Measurements from ENCODE around the gene RPE65.
"Not testable (repeated sequence)": the region's sequence is repeated elsewhere in the genome, so short reads cannot be mapped to it uniquely, and the experiment has no call there.

Gene RPE65

GRCh38 chr1:68449901-68450300, at the start of gene RPE65:
Gene RPE65, minus strand, starts transcription at chr1:68449954. Its CDS starts 49 bp downstream, at chr1:68449905.
- no peak for DNase-seq

GRCh38 chr1:68497358-68497698, 47.6 kb upstream of the RPE65 start:
- DNase-seq: no peak

DNA sequence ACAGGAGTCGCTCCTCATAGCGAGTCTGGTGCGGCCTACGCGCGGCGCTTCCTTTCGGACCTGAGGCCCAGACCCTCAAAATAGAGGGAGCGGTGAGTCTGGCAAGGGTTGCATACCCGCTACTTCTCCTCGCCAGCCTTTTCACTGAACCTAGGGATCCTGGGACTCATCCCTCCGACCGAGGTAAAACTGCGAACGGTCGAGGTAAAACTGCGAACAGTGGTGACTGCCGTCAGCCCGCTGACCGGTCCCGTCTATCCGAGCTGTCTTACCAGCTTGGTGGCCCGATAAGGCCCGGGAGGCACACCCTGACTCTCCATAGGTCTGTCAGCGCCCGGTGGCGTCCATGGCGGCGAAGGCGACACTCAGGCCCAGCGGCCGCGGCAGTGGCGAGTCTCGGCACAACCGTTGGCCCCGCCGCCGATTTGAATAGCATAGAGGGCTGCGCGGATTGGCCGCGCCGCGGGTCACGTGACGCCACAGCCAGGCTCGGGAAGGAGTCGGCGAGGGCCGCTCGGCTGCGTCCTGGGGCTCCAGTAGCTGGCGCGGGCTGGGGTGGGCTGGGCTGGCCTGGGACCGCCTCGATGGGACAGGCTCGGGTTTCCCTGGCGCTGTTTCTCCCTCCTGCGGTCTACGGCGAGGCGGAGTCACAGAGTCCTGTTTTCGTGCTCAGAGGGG, 47.1 kb upstream of the RPE65 start, which contains the start of gene DEPDC1:
DEPDC1 (minus strand) TSS at position 403 of the 678 bp plus-strand sequence; CDS start at position 320, 83 bp downstream.
- DNase-seq: peak; percentile 77

DNA sequence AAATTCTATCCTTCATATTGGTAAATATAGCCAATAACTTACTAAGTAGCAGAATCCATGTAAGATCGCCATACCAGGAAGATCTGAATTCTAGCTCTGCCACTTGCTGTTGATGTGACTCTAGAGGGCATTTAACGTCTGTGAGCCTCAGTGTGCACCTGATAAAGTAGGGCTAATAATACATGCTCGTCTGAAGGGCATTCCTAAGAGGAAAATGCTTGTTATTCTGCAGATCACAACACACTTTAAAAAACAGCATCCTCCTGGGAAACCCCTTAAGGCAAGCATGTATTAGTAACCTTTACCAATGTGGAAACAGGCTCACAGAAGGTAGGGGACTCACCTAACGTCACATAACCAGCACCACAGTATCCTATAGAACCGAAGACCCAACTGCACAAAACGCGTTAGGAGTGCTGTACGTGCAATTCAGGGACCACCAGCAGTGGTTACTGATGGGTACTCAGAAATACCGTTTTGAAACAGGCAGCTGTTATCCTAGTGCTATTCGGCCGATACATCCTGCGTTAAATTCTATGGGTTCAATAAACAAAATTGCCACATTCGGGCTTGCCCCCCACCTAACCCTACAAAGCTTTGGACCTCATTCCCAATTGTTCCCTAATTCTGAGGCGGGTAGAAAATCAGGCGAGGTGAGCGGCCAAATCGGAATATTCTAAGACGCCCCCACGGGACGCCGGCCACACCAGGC, 46.4 kb upstream of the RPE65 start:
- DNase-seq: no peak

GRCh38 chr1:68495532-68495931, 45.8 kb upstream of the RPE65 start:
- no peak for DNase-seq

- DNase-seq: no peak
Observed at GRCh38 chr1:68493193-68493592, 43.4 kb upstream of the RPE65 start.

DNA sequence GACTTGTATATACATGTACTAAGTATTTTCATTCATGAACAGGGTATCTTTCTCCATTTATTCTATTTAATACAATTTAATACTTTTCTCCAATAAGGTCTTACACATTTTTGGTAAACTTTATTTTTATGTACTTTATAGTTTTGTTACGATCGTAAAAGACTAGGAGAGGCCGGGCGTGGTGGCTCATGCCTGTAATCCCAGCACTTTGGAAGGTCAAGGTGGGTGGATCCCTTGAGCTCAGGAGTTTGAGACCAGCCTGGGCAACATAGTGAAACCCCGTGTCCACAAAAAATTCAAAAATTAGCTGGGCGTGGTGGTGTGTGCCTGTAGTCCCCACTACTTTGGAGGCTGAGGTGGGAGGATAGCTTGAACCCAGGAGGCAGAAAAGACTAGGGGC, 42.5 kb upstream of the RPE65 start:
- DNase-seq: not testable (repeated sequence)

GRCh38 chr1:68490046-68490651, 40.4 kb upstream of the RPE65 start:
- no peak for DNase-seq

DNA sequence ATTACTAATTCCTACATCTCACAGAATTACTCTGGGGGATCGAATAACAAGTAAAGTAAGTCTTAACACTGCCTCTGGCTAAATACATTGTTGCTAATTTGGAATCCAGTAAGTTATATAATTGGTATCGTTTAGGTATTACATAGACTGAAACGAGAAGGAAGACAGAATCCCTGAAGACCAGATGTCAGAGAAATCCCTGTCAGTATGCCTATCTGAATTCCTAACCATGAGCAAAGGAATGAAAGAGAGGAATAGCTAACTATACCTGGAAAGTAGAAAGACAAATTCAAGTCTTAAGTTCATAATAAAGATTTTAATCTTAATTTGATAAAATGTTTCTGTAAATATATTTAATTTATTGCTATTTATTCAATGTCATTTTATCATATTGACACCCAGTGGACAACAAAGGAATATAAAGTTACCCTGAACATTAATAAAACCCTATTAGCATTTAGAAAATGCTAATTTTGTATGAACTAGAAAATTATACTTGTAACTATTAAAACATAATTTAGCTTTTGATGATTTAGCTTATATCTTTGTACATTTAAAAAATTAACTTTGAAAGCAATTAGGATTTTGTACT, 35.8 kb upstream of the RPE65 start:
- DNase-seq: no peak

GRCh38 chr1:68484618-68485017, 34.9 kb upstream of the RPE65 start:
- DNase-seq: no peak

DNA sequence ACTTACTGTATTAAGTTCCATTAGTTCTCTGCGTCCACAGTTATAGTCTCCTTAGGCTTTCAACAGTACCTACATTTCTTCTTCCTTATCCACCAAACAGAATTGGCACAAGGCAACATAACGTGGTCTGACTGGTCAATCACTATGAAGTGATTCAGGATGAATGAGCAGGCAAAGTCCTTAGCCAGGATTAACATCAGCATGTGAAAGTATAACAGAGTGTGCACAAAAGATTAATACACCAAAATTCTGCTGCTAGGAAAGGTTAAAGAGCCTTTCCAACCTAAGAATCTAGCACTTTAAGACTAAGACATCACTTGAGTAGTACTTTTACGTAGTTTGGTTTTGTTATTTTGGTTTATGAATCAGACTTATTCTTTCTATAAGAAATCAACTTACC, 31.3 kb upstream of the RPE65 start:
- no peak for DNase-seq

- no peak for DNase-seq
Observed at GRCh38 chr1:68479501-68479900, 29.7 kb upstream of the RPE65 start.

GRCh38 chr1:68478662-68479061, 28.9 kb upstream of the RPE65 start:
- DNase-seq: no peak

DNA sequence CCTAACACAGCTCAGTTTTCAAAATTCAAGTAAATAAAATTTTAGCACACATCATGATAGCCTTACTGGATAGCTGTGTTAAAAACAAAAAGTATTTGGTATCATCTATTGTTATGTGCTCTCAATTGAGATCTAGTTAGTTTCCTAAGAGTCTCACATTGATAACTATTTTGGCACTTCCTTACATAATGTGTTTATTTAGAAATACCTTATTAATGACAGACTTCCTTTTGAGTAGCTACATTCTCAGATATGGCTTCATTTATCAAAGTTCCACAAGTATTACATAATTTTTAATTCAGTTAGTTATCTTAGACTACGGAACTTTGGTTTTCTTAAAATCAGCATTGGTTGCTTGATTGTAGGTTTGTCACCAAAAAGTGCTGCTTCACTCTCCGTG, 26.9 kb upstream of the RPE65 start:
- not testable (repeated sequence) for DNase-seq

DNA sequence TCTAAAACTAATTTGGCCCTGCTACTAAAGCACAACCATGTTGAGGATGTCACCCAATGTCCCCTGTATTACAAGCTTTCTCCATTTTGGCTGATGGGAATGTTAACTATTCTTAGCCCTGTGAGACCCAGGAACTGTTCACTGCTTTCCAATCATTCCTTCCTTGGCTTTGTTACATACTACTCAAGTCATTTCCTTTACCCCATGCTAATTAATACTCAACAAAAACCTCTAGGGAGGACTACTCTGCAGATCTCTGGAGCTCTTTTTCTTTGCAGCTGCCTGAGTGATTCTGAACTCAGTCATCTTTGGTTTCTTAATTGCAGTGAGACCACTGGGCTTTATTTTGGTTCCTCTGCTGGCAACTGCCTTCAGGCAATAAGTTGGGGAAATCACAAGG, 23.3 kb upstream of the RPE65 start:
- no peak for DNase-seq

DNA sequence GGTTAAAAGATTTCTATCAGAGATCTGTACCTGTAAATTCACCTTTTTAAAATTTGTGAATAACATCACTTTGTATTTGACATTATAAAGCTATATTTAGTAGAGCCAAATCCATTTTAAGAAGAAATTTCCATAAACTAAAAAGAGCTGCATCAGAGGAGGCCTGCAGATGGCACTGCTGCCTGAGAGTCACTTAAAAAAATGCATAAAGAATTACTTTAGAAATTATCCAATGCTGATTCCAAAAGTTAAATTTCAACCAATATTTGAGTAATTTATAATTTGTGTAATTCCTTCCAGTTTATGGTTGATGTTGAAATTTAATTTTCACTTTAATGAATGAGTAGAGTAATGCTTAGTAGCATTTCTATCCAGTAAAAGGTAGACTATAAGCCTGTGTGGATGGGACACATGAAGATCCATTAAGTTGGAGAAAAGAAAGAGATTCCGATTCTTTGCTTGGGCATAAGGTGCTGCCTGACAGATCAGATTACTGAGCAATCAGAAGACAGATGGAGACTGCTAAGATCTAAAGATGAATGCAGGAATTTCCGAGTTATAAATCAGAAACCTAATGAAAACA, 20.7 kb upstream of the RPE65 start:
- no peak for DNase-seq

DNA sequence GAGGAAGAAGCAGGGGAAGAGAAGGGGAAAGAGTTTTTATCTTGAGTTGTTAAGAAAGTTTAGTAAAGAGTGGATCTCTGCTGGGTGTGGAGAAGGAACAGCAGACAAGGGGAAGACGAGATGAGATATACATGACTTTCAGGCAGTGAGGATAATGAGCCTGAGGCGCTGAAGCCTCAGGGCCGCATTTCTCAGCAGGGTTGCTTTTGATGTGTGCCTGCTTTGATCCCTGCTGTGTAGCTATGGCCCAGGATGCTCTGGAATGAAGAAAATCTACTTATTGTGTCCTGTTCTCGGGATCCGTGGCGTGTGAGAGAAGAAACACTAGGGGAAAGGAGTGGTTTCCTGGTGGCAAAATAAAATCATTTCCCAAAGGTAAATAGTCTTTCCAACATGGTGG, 15.1 kb upstream of the RPE65 start:
- DNase-seq: no peak

DNA sequence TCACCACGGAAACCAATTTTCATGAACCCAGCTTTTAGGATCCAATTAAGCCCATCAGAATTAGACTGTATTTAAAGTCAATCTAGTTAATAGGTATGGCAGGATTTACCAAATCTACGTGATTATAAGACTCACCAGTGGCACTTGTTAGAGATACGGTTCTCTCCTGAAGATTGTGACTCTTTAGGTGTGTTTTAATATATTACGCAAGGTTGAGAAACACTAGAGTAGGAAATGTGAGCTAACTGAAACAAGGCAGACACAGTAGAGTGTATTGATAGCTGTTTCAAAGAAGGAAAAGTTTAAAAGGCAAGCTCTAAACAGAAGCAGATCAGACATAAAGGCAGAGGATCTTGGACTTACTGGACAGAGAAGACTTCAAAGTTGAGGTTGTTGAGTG, 11.2 kb upstream of the RPE65 start:
- DNase-seq: no peak

GRCh38 chr1:68459796-68460195, 10.0 kb upstream of the RPE65 start:
- DNase-seq: no peak

DNA sequence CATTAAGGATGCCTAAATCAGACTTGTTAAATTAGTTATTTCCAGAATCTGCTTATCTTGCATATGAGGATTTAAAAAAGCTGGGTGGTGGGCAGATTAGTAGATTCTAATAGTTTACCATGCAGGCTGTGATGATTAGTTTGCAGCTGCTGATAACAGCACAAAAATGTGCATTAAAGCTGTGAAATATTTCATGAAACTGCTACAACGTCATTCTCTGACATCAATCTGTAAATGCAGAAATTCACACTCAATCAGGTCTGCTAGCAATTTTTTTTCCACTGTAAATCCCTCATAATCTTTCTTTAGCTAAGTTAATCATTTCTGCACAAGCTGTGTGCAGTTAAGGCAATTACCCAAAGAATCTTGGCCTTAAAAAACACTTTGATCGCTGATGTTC, 9.3 kb upstream of the RPE65 start:
- no peak for DNase-seq

- no peak for DNase-seq
Observed at GRCh38 chr1:68456202-68456601, 6.4 kb upstream of the RPE65 start.

- no peak for DNase-seq
Observed at GRCh38 chr1:68454534-68454933, 4.8 kb upstream of the RPE65 start.

DNA sequence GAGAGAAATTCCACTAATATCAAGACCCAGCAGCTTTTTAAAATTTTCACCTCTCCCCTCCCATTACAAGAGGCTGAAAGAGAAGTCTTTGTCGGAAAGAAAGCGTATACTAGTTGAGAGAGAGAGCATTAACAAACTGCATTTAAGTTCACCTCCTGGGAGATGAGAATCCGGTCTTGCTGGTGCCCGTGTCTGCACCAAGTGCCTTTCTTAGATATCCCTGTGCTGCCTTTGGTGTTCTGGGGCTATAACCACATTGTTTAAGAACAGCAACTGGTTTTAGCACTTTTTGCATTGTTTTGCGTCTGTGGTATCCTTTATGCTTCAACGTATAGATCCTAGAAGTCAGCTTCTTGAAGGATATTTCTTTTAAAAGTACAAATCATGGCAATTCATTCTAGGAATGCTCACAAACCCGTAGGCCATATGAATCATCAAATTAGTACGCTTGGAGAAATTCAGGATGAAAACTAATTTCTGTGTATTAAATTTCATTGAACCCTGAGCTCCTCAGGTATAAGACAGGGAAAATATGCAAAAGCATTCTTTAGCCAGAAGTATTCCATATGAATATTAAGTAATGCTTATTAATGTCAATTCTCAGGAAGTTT, 3.4 kb upstream of the RPE65 start:
- DNase-seq: no peak
